HG03520 (cell line): ENCODE measurements around the gene CDYL2.
A peak's percentile ranks its signal among the peaks of the same experiment; 100 is the strongest.
"Not testable (repeated sequence)": the region's sequence is repeated elsewhere in the genome, so short reads cannot be mapped to it uniquely, and the experiment has no call there.

Experiments used
- ATAC-seq: cut with Tn5 transposase; IDR thresholded peaks from one replicate; pipeline ENCODE4 v1.9.1; 2021; ENCODE audit warnings: mild to moderate bottlenecking, moderate library complexity; ENCODE audit not compliant: unreplicated experiment

CDYL2 gene, protein sequence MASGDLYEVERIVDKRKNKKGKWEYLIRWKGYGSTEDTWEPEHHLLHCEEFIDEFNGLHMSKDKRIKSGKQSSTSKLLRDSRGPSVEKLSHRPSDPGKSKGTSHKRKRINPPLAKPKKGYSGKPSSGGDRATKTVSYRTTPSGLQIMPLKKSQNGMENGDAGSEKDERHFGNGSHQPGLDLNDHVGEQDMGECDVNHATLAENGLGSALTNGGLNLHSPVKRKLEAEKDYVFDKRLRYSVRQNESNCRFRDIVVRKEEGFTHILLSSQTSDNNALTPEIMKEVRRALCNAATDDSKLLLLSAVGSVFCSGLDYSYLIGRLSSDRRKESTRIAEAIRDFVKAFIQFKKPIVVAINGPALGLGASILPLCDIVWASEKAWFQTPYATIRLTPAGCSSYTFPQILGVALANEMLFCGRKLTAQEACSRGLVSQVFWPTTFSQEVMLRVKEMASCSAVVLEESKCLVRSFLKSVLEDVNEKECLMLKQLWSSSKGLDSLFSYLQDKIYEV

DNA sequence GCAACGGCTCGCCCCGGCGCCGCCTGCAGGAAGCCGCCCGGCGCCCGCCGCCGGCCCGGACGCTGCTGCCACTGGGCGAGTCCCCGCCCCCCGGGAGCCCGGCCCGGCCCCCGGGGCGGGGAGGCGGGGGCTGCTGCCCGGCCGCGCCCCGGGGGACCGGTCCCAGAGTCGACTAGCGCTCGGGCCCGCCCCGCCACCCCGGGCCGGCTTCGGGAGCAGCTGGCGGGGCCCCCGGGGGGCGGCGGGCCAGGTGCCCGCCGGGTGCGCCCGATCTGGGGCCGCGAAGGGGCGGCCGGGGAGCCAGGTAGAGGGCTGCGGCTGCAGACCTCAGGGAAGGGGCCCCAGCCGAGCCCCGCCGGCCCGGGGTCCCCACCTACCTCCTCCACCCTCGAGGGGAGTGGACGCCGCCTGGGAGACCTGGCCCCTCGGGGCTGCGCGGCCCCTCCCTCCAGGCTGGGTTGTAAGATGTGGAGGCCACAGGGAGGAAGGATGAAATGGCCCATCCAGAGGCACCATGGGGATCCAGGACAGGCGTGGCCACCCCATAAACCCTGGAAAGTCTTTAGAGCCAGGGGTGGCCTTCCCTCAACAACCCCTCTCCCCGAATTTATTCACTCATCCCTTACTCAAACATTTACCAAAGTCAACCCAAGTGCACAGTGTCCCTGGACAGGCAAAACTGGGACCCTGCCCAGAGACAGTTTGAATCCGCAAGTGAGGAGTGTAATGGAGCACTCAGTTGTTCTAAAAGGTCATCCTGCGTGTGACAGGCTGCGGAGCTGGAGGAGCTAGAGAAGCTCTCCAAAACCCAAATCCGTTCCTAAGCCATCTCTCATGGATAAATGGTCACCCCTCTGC is at the start of gene CDYL2:
Gene CDYL2, minus strand, starts transcription at position 73 of the 858 bp plus-strand sequence. CDS start 425 bp downstream, outside the sequence.
- ATAC-seq = peak; percentile 38

DNA sequence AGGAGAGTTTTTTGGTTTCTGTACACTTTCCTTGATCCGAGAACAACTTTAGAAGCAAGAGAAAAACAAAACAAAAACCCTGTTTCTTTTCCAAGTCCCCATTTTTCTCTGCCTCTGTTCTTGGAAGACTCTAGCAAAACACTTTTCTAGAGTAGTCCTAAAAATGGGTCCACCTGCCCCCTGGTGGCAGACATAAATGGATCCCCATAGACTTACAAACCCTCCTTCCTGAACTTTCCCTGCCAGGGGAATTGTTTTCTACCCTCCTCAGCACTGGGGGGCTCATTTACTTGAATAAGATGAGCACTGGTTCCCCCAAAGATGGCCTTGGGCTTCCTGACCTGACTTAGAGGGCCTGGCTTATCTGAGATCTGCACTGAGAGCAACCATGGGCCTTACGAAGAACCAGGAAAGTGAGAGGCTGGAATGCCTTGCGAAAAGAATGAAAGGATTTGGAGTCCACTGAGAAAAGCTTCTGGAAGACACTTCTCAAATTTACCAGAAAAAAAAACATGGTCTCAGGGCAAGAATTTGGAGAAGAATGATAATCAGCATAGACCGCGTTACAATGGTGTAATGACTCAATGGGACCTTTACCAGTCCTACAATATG is 48.0 kb upstream of the CDYL2 start:
- no peak for ATAC-seq

DNA sequence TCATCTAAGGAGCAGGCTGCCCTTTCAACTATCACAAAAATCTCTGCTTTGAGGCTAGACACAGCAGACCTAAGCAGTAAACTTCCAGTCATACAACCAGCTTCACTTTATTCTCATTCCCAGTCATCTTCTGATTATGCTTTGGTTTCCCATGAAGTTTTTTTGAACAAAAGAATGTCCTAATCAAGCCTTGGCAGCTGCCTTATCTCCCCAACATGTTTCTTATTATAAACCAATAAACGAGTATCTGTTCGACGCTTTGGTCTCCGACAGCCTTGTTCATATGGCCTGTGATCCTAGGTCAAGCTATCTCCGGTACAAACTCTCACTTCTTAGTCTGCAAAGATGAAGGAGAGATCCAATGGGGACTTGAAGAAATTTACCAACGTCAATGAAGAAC is 47.4 kb upstream of the CDYL2 start:
- ATAC-seq = no peak

DNA sequence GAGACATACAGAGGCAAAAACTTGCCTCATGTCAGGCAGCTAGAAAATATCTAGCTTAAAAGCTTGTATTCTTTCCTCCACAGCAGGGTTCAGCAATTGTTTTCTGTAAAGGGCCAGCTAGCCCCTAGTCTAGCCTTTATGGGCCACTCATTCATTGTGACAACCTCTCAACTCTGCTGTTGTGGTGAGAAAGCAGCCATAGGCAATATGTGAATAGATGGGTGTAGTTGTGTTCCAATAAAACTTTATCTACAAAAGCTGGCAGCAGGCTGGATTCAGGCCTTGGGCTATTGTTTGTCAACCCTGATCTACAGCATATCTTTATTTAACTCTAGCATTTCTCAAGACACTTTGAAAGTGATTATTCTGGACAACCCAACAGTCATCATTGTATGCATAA is 46.4 kb upstream of the CDYL2 start:
- ATAC-seq = no peak

DNA sequence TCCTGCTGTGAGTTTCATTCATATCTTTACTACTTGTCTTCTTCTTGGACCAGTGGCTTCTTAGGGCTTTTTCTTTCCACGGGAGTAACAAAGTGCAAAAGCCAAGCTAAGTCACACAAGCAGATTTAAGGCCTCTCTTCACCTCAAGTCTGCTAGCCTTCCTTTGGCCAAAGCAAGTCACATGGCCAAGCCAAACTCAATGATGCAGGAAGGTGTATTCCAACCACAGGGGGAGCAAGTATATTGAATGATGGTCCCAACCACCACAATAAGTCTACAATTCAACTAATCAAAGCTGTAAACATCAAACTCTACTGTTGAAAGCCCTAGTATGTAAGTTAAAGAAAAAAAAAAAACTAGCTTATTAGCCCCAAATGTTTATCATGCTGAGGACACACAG is 44.5 kb upstream of the CDYL2 start:
- ATAC-seq = no peak

DNA sequence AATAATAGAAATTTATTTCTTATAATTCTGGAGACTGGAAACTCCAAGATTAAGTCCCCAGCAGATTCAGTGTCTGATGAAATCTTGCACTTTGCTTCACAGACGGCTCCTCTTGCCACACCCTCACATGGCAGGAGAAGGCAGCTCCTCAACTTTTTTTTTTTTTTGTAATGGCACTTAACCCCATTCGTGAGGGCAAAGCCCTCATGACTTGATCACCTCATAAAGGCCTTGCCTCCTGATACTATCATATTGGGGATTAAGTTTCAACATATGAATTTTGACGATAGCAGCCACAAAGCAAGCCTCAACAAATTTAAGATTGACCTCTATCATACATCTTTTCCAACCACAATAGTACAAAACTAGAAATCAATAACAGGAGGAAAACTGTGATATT is 42.3 kb upstream of the CDYL2 start:
- ATAC-seq = no peak

DNA sequence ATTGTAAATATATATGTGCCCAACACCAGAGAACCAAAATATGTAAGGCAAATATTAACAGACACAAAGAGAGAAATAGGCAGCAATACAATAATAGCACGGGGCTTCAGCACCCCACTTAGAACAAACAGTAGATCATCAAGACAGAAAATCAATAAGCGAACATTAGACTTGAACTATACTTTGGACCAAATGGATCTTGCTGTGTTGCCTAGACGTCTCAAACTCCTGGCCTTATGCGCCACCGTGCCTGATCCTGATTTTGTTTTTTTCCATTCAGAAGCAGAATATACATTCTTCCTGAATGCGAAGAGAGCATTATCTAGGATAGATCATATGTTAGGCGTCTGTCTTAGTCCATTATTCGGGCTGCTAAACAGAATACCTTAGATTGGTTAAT is 41.9 kb upstream of the CDYL2 start:
- no peak for ATAC-seq

DNA sequence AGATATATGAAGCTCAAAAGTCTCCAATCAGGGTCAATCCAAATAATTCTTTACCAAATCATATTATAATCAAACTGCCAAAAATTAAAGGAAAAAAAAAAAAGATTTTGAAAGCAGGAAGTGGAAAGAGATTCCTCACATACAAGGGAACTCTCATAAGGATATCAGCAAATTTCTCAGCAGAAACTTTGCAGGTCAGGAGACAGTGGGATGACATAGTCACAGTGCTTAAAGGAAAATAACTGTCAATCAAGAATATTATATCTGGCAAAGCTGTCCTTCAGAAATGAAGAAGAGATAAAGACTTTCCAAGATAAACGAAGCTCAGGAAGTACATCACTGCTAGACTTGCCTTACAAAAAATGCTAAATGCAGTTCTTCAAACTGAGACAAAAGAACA is 40.0 kb upstream of the CDYL2 start:
- no peak for ATAC-seq

DNA sequence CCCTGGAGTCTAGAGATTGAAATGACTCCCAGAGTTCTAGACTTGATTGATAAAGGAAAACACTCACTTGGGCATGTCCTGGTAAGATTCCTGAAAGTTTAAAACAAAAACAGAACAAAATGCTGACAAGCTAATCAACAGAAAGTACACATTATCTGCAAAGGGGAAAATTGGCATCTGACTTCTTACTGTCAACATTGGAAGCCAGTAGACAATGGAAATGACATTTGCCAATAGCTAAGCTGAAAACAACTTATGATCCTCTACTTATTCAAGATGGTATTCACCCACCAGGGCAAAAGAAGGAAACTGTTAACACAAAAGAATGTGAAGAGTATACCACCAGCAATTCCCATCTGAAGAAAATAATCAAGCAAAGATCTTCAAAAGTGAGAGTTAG is 36.8 kb upstream of the CDYL2 start:
- ATAC-seq = no peak

DNA sequence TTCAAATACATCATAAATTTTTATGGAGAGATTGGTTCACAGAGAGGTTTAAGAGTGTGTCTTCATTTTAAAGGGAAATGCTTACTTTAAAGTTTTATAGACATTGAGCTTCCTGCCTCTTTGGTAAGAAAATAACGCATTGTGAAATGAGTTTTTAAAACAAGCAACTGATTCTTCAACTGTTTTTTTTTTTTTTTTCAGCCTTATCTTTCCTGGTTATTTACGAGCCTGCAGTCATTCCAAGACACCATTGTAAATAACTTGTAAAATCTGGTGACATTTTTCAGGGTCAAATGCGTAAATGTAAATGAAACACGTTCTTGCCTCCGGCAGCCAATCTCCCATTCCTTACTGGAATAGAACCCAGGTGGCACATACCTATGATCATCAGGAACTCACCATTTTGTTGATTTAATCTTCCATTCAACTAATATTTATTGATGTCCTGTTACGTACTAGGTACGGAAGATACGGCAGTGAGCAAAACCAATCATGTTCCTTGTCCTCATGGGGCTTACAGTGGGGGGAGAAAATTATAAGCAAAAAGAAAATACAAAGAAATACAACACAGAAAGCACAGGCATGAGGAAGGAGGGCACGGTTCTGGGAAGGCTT is 33.2 kb upstream of the CDYL2 start:
- ATAC-seq = no peak

DNA sequence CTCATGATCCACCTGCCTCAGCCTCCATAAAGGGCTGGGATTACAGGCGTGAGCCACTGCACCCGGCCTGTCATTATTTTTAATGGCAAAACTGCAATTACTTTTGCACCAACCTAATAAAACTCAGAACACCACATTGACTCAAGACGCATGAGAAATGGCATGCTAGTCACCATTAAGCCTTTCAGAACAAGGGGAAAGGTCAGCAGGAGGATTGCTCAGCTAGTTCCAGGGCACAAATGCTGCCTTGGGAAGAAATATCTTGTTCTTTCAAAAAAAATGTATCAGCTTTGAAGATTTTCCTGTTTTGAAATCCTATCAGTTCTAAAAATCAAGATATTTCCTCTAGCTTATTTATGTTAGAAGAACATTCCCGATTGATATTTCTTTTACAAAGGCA is 32.4 kb upstream of the CDYL2 start:
- ATAC-seq = no peak

DNA sequence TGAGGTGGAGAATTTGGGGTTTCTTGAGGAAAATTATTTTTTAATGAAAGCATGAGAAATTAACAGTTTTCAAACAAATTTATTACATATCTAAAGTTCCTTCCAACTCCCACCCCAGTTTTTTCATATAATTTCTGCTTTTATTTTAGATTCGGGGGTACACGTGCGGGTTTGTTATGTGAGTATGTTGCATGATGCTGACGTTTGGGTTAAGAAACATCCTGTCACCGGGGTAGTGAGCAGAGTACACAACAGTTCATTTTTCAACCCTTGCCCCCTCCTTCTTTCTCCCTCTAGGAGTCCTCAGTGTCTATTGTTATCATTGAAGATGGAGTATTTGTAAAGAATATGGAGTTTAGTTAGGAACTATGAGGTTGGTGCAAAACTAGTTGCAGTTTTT is 31.8 kb upstream of the CDYL2 start:
- no peak for ATAC-seq

DNA sequence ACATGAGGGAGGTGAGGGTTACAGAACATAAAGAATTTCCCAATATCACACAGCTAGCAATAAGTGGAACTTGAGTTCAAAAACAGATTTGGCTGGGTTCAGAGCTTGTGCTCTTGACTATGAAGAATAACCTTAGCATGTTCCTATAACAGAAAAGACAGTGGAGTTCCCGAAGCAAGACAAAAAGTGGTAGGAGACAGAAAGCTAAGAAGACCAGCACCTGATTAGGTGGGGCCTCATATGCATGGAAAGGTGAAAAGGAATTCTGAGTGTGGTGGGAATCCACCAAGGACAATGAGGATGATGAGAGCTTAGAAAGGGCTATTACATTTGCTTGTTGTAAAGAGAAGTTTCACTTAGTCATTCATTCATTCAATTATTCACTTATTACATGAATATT is 26.6 kb upstream of the CDYL2 start:
- no peak for ATAC-seq

DNA sequence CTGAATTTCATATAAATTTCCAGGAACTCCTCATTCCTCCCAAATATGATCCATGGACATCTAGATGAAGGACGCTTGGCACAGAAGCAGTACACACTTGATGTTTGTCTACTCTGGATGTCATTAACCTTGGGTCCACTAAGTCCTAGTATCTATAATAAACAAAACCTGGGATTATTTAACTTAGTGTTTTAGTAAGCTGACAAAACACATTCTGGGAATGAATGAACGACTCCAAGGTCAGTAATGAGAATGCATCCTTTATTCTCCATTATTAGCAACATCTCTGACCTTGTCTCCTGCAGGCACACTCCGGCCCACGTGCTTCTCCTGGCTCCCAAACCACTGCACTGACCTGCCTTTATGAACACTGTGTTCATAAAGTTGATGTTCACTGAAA is 24.1 kb upstream of the CDYL2 start:
- no peak for ATAC-seq

DNA sequence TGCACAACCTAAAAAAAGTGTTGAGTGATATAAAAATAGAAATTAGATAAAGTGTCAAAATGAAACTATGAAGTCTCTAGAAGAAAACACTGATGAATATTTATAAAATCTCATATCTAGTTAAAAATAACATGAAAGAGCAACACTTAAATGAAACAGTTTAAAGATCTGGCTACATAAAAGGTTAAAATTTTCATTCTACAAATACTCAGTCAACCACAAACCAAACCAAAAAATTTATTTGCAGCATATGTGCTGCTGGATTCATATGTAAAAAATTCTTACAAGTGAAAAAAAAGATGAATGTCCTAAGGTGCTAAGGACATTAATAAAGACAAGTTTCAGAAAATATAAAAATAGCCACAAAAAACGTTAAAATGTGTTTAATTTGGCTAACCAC is 22.6 kb upstream of the CDYL2 start:
- no peak for ATAC-seq

DNA sequence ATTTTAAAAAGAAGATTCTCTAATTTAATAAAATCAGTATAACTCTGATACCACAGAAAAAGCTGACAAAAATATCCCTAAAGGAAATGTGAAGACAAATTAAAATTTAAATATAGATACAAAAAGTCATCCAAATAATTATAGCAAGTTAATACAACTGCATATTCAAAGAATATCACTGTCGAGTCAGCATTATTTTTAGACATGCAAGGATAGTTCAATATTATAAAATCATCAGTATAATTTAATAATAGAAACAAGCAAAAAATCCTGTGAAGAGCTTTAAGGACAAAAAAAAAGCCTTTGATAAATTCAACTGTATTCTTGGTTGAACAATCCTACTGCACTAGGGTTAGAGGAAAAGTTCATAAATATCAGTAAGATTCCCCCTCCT is 21.0 kb upstream of the CDYL2 start:
- ATAC-seq = no peak

DNA sequence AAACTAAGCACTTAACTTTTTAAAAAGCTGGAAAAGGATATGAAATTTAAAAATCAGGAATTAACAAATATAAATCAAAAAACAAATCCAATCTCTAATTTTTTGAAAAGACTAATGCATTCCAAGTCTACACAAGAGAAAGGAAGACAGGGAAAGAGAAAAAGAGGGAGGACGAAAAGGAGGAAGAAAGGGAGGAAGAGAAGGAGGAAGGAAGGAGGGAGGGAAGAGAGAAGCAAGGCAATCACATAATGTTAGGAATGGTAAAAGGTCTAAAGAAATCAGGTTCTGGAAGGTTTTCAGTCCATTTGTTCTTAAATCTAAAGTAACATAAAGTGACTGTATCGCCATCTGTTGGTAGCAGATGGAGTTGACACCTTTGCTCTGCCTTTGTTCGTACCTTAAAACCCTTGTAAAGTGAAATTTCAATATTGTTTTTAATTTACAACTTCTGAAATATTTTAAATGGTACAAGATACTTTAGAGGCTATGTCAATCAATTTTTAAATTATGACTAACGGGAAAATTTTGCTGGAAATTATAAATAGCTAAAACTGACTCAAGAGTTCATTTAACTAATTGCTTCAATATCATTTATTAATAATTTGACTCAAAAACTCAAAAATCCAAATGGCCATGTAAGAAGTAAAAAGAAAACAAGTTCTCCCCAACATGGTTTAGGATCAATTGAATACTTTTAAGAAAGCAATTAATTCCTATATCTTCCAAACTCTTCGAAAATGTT is 20.4 kb upstream of the CDYL2 start:
- no peak for ATAC-seq

DNA sequence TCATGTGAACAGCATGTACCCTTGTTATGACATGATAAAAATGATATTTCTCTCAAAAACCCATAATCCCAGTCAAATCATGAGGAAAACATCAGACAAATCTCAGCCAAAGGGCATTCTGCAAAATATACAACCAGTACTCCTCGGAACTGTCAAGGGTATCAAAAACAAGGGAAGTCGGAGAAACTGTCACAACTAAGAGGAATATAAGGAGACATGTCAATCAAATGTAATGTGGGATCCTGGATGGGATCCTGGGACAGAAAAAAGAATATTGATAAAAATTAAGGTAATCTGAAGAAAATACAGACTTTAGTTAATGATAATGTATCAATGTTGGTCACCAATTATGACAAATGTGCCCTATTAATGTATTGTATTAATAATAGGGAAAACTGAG is 15.6 kb upstream of the CDYL2 start:
- ATAC-seq = no peak

DNA sequence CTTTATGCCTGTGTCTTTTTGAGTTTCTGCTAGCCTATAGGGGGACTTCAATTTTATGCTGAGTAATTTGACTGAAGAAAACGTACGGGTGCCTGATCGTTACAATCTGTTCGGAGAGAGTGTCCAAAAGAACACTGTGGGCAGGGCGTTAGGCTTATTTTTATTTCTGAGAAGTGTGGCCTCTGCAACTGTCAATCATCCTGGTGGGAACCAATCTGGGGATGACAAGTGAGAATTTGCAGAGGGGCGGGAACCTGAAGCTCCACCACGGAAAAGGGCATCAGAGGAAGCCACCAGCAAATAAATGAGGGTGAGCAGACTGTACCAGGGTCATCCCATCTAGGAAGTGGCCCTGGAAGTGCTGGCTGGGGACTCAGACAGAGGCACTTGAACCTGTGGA is 12.0 kb upstream of the CDYL2 start:
- ATAC-seq = no peak

DNA sequence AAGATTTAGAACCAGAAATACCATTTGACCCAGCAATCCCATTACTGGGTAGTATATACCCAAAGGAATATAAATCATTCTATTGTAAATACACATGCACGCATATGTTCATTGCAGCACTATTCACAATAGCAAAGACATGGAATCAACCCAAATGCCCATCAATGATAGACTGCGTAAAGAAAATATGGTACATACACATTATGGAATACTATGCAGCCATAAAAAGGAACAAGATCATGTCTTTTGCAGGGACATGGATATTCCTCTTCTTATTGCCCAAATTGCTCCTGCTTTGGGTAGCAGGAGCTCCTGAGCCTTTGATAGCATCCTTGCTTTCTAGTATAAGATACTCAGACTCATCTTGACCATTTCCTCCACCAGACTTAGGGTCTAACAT is 10.9 kb upstream of the CDYL2 start:
- ATAC-seq = not testable (repeated sequence)
